Measurements from ENCODE around the gene CEBPB. TPM values are rescaled to one million over a fixed set of nuclear protein-coding genes. Genes with fewer than 3 reads are reported as not detected.
"Not testable (repeated sequence)": the region's sequence is repeated elsewhere in the genome, so short reads cannot be mapped to it uniquely, and the experiment has no call there.

Gene CEBPB
- total RNA-seq, 1 experiment from 2014 or later: 178 TPM

DNA sequence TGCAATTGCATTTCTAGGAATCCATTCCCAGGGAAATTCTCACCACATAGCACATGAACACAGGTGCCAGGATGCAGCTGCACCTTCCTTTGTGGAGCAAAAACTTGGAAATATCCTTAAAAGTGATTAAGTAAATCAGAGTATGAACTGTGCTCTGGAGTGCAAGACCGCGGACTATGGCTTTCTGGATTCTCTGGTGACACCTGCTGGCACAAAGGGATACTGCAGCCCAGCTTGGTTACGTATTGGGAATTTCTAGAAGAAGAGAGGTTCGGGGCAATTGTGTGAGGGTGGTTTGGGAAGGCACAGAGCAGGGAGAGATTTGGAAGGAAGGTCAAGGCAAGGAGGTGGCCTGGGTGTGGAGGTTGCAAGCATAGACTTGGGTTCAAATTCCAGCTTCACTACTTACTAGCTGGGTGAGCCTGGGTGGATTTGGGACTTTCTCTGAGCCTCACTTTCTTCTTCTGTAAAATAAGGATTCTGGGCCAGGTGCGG is 21.3 kb upstream of the CEBPB start:
- DNase-seq (ENCODE audit: low spot score): peak; percentile 98

DNA sequence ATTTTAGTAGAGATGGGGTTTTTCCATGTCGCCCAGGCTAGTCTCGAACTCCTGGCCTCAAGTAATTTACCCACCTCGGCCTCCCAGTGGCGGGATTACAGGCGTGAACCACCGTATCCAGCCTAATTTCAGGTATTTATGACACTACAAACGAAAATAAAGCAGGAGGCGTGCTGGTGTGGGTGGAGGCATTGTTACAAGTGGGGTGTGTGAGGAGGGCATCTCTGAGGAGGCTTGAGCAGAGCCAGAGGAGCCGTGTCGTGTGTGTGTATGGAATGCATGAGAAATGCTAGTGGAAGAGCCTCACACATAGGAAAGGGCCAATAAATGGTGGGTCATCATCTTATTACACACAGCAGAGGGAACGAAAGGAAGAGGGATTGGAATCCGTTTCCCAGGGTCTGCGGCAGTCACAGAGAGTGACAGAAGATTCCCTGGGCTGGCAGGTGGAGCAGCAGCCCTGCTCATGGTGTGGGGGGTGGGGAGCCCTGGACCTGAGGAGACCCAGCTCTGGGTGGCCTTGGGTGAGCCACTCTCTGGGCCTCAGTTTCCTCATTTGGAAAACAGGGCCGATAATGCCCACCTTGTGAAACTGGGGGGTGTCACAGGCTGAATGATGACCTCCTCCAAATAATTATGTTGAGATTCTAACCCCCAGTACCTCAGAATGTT is 19.9 kb upstream of the CEBPB start:
- DNase-seq (ENCODE audit: low spot score): no peak

DNA sequence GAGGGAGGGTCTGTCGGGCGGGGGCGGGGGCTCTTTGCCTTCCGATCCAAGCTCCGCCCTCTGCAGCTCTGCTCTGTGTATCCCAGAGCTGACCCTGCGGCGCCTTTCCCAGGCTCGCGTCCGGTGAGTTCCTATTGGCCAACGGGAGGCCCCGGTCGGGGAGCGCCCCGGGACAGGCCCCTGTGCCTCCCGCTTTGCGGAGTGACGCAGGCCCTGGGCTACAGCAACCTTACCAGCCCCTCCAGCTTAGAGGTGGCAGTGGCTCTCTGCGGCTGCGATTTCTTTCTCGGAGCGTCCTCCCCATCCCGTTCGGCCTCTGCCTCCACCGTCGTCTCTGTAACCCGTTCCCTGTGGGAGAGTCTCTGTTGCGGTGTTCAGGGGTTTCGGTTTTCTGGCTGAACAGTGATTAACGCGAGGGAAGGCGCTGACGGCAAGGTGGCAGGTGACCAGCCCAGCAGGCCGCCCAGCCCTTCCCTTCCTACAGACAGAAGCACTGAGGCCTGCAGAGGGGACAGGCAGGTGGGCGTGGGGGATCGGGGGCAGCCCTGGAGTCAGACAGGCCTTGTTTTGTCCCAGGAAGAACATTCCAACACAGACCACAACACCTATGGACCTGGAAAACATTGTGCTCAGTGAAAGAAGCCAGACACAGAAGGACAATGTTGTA is 18.1 kb upstream of the CEBPB start:
- peak; percentile 83 for DNase-seq (ENCODE audit: low spot score)

DNA sequence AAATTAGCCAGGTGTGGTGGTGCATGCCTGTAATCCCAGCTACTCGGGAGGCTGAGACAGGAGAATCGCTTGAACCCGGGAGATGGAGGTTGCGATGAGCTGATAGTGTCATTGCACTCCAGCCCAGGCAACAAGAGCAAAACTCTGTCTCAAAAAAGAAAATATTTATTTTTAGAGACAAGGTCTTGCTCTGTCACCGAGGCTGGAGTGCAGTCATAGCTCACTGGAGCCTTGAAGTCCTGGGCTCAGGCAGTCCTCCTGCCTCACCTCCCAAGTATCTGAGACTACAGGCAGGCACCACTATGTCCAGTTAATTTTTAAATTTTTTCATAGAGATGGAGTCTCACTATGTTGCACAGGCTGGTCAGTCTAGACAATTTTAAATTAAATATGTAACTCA is 16.2 kb upstream of the CEBPB start:
- DNase-seq (ENCODE audit: low spot score): no peak

DNA sequence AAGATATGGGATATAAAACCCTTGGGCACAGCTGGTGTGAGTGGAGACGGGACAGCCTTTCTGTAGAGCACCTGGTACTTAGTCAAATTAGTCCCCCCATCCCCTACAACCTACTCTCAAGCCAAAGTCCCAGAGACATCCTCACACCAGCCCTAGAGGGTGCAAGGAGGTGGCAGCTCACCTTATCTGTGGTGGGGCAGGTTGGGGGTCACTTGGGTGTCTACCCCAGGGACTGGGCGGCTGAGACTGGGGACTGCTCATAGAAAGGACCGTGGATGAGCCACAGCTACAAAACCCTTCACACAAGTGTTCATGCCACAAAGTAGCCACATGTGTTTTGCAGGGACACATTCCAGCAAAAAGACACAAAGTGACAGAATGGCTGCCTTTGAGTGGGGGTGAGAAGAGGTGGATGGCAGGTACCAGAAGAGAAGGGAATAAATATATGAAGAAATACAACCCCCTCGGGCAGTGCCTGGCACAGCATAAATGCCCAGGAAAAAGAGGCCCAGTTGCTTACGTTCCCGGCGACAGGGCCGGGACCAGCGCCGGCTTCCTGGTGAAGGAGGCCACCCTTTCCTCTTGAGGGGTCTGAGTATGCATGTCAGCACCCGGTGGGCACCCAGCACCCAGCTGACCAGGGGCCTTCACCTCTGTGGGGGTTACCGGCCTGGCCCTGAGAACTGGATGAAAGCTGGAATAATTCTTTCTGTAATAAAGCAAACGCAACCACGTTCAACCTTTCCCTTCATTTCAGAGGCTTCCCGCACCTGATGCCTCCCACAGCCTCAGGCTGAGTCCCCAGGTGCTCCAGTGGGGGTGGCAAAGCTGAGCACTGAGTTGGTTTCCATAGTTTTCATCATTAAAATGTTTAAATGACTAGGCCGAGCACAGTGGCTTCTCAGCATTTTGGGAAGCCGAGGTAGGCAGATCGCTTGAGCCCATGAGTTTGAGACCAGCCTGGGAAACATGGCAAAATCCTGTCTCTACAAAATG is 14.4 kb upstream of the CEBPB start:
- DNase-seq (ENCODE audit: low spot score): no peak

DNA sequence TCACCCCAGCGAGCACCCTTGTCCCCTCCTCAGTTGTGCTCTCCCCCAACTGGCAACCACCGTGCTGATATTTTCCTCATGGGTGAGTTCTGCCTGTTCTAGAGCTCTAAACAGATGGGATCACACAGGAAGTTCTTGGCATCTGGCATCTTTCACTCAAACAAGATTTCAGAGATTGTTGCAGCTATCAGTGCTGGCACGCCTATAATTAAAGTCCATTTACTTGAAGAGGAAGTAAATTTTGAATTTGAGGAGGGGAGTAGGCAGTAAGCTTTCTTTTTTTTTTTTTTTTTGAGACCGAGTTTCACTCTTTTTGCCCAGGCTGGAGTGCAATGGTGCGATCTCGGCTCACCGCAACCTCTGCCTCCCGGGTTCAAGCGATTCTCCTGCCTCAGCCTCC is 12.0 kb upstream of the CEBPB start:
- not testable (repeated sequence) for DNase-seq (ENCODE audit: low spot score)

DNA sequence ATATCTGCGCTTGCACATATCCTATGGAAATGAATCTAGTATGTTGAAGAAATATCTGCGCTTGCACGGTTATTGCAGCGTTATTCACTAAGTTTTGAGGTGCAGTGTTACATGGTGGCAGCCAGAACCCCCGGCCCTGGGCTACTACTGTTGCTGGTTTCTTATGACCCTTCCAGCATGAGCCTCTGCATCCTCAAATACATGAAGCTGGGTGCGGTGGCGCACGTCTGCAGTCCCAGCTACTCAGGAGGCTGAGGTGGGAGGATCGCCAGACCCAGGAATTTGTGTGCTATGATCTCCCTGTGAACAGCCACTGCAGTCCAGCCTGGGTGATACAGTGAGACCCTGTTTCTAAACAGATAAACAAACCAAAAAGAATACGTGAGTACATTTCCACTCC is 9.3 kb upstream of the CEBPB start:
- DNase-seq (ENCODE audit: low spot score): no peak

DNA sequence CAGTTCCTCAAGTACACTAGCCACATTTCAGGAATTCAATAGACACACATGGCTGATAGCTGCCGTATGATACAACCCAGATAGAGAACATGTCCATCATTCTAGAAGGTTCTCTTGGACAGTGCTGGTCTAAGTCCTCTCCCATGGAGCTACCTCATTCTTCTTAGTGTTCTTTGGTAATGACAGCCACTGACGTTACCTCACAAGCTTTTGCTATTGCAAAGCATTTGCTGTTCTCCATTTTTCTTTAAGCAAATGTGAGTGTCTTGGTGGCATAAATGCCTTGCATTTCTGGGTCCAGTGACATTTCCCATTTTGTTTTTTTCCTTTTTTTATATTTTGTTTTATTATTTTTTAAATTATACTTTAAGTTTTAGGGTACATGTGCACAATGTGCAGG is 8.3 kb upstream of the CEBPB start:
- no peak for DNase-seq (ENCODE audit: low spot score)

DNA sequence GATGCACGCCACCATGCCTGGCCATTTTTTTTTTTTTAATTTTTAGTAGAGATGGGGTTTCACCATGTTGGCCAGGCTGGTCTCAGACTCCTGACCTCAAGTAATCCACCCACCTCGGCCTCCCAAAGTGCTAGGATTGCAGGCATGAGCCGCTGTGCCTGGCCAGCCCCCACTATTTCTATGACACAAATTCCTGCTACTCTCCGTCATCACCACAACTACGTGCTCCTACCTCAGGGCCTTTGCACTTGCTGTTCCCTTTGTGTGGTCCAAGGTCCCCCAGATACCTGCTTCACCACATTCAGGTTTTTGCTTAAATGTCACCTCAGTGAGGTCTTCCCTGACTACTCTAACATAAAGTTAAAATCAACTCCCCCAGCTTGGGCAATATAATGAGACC is 5.2 kb upstream of the CEBPB start:
- DNase-seq (ENCODE audit: low spot score): no peak

DNA sequence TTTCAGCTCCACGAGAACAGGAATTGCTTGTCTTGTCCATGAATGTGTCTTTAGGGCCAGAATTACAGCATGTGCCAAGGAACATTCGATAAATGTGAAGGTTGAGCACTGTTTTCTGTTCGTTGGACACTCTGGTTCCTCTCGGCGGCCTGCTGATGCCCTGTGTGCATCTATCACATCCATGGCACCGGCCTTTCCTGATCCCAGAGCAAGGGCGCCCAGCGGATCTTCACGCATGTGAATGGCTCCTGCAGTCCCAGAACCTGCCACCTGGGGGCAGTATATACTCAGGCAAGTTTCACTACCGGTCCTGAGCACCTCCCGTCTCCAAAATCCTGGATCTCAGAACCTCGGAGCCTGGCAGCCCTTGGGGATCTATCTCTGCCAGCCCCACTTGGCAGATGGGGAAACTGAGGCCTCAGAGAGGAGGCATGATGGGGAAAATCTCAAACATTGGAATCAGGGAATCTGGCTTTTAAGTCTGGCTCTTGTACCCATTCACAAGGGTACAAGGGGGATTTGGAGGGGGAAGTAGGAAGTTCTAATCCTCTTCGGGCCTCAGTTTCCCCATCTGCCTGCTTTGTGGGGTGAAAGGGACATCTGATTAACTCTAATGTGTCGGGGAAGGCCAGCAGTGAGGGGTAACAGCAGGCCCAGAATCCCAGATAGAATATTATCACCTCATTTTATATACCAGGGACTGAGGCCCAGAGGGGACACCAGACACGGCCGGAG is 4.3 kb upstream of the CEBPB start:
- peak; percentile 99 for DNase-seq (ENCODE audit: low spot score)

DNA sequence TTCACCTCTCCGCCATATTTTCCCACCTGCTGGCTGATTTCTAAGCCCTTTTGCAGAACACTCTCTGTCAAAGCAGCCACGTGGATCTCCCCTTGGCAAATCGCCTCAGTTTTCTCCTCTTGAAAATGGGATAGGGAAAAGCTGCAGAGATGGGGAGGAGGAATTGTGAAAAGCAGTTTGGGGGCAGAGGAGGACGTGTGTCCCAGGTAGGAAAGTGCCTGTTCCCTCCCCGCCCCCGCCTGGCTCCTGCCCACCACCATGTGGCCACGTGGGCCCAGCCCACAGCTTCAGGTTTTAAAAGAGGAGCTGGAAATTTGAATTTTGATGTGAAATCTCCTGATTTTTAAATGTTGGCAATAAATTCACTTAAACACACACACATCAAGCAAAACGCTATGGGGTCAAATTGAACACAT is 3.6 kb upstream of the CEBPB start:
- no peak for DNase-seq (ENCODE audit: low spot score)

DNA sequence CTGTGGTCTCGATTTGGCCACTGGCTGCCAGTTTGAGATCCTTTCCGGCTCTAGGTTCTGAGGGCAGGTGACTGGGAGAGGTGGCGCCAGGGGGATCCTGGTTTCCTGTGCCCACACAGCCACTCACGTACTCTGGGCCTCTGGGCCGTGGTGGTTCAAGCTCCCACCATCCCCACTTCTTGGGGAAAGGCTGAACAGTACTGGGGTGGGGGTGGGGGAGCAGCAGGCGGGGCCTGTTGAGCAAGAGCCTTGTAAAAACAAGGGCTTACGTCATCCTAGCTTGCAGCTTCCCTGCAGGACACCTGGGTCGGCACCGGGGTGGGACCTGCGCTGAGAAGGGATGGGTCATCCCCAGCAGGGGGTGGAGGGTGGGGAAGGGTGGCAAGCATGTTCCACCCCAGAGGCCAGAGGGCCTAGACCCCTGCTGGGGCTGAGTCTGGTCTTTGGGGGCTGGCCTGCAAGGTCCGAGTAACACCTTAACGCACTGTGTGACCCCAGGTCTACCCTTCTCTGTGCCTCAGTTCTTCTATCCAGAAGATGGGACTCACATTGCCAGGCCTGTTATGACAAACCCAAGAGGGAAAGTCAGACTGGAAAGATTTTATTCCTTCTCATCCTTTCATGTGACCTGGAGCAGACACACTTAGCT is 3.1 kb upstream of the CEBPB start:
- peak; percentile 62 for DNase-seq (ENCODE audit: low spot score)

DNA sequence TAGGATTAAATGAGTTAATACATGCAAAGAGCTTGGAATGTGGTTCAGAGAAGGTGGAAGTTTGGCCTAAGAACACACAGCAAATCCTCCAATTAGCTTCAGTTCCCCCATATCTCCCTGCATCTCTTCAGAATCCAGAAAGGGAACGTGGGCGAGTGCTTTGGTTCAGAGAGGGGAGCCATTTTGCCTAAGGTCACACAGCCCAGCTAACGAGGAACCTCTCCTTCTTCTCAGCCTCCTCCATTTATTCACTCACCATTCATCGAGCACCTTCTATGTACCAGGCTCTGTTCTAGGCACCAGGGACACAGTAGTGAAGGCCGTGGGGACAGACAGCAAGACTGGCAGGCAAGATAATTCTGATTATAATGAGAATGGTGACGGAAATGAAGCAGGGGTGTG is 2.3 kb upstream of the CEBPB start:
- no peak for DNase-seq (ENCODE audit: low spot score)

DNA sequence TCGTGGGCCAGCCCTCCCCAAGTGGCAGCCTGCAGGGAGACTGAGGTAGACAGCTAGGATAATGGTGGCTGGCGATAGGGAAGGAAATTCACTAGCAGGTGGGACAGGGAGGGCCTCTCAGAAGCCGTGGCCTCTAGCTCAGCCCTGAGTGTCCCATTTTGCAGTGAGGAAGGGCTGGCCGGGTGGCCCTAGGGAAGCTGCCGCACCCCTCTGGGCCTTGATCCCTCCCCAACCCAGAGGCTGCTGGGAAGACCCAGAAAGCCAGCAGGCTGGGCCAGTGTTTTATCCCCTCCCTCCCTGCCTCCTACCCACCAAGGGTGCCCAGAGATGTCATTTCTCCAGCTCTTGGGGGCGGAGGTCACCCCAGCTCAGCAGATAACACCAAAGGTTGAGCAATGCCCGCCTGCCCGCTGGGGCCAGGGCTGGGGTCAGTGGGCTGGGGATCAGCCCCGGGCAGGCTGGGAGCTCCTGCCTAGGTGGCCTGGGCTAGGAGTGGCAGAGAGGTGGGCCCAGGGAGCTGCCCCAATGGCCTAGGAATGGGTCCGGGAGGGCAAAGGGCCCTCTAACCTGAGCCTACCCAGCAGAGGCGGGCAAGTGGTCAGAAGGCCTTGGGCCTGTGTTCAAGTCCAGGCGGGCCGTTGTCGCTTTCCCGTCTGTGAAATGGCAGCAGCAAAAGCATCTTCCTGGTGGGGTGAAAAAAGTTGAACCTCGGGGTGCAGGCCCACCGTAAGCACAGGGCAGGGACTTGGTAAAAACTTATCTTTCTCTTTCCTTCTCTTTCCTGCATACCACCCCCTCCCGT is 1.6 kb upstream of the CEBPB start:
- DNase-seq (ENCODE audit: low spot score): no peak

DNA sequence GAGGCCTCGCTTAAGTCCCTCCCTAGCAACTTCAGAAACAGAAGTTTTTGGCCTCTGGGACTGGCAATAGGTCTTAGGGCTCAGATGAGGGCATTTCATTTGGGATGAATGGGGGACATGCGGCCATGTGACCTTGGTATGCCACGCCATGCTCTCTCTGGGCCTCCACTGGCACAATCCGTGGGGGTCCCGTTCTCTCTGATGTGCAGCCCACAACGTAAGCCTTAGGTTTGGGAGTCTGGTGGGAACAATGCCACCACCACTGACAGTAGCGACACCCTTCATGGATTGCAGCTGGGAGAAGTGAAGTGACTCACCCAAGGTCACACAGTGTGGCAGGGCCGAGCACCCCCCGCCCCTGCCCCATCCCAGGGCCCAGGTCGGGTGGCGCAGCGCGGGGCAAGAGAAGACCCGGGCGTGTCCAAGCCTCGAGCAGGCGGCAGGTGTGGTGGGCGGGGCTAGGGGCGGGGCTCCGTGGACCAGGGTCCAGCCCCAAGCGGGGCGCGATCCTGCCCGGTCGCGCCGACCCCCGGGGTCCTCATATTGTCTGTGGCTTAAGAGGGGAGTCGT is 864 bp upstream of the CEBPB start:
- DNase-seq (ENCODE audit: low spot score): peak; percentile 72

DNA sequence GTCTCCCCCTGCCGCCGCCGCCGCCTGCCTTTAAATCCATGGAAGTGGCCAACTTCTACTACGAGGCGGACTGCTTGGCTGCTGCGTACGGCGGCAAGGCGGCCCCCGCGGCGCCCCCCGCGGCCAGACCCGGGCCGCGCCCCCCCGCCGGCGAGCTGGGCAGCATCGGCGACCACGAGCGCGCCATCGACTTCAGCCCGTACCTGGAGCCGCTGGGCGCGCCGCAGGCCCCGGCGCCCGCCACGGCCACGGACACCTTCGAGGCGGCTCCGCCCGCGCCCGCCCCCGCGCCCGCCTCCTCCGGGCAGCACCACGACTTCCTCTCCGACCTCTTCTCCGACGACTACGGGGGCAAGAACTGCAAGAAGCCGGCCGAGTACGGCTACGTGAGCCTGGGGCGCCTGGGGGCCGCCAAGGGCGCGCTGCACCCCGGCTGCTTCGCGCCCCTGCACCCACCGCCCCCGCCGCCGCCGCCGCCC is 474 bp downstream of the CEBPB start:
- DNase-seq (ENCODE audit: low spot score): no peak

DNA sequence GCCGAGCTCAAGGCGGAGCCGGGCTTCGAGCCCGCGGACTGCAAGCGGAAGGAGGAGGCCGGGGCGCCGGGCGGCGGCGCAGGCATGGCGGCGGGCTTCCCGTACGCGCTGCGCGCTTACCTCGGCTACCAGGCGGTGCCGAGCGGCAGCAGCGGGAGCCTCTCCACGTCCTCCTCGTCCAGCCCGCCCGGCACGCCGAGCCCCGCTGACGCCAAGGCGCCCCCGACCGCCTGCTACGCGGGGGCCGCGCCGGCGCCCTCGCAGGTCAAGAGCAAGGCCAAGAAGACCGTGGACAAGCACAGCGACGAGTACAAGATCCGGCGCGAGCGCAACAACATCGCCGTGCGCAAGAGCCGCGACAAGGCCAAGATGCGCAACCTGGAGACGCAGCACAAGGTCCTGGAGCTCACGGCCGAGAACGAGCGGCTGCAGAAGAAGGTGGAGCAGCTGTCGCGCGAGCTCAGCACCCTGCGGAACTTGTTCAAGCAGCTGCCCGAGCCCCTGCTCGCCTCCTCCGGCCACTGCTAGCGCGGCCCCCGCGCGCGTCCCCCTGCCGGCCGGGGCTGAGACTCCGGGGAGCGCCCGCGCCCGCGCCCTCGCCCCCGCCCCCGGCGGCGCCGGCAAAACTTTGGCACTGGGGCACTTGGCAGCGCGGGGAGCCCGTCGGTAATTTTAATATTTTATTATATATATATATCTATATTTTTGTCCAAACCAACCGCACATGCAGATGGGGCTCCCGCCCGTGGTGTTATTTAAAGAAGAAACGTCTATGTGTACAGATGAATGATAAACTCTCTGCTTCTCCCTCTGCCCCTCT is 1.1 kb downstream of the CEBPB start:
- DNase-seq (ENCODE audit: low spot score): peak; percentile 78

DNA sequence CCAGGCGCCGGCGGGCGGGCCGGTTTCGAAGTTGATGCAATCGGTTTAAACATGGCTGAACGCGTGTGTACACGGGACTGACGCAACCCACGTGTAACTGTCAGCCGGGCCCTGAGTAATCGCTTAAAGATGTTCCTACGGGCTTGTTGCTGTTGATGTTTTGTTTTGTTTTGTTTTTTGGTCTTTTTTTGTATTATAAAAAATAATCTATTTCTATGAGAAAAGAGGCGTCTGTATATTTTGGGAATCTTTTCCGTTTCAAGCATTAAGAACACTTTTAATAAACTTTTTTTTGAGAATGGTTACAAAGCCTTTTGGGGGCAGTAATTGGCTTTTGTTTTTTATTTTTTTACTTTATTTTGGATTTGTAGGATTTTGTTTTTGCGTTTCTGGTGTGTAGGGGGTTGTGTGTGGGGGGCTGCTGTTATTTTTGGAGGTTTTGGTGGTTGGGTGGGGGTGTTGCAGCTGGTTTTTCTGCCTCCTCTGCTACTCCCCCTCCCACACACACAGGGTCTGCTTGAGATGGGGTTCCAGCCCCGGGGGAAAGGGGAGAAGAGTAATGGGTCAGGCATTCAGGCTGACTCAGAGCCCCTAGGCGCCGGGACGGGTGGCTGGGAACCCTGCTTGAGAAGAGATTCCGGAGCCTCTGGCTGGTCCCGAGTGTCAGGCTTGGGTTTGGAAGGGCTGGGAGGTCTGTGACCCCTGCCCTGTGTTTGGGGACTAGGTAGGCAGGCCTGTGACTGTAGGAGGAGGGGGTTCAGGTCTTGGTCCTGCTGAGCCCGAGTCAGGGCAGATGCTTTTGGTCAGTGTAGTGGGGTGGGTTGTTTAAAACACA is 2.0 kb downstream of the CEBPB start:
- DNase-seq (ENCODE audit: low spot score): peak; percentile 91
